ENCODE data around the gene SYNGR2.

The SYNGR2 gene

GRCh38 chr17:78124836-78125137 is 43.6 kb upstream of the SYNGR2 start:
- Histone ChIP-seq H3K4me1 (ENCODE audit: control insufficient read depth, insufficient read depth, low read length, poor library complexity, severe bottlenecking) (peaks cover 78% of the 10 kb centered on the region), H3K9me3 (ENCODE audit: control insufficient read depth, low read length) (no peaks in the 10 kb centered on the region), H3K27me3 (replicated peaks; ENCODE audit: control insufficient read depth, insufficient read depth, low read length, poor library complexity, severe bottlenecking) (no peaks in the 10 kb centered on the region), H3K27ac (ENCODE audit: insufficient read depth, low read length, poor library complexity, severe bottlenecking) (peak overlapping the region; percentile 86), H3K36me3 (ENCODE audit: control insufficient read depth, insufficient read depth, low read length) (peaks cover 53% of the 10 kb centered on the region), H3K4me3 (ENCODE audit: insufficient read depth, low read depth, low read length, poor library complexity, severe bottlenecking) (peak overlapping the region; percentile 97)
- DNase-seq: no peak

- Histone ChIP-seq H3K4me1 (ENCODE audit: control insufficient read depth, insufficient read depth, low read length, poor library complexity, severe bottlenecking) (peaks cover 83% of the 10 kb centered on the region), H3K4me3 (ENCODE audit: insufficient read depth, low read depth, low read length, poor library complexity, severe bottlenecking) (peak overlapping the region; percentile 97), H3K9me3 (ENCODE audit: control insufficient read depth, low read length) (no peaks in the 10 kb centered on the region), H3K36me3 (ENCODE audit: control insufficient read depth, insufficient read depth, low read length) (peaks cover 51% of the 10 kb centered on the region), H3K27me3 (replicated peaks; ENCODE audit: control insufficient read depth, insufficient read depth, low read length, poor library complexity, severe bottlenecking) (no peaks in the 10 kb centered on the region), H3K27ac (ENCODE audit: insufficient read depth, low read length, poor library complexity, severe bottlenecking) (peak overlapping the region; percentile 86)
- peak in 1 of 3 donors; percentile 23 for DNase-seq
These were observed 43.1 kb upstream of the SYNGR2 start for GRCh38 chr17:78125138-78125913.

- H3K9me3 ChIP-seq (ENCODE audit: control insufficient read depth, low read length): no peaks in the 10 kb centered on the region
- peak overlapping the region; percentile 86 for H3K27ac ChIP-seq (ENCODE audit: insufficient read depth, low read length, poor library complexity, severe bottlenecking)
- H3K4me1 ChIP-seq (ENCODE audit: control insufficient read depth, insufficient read depth, low read length, poor library complexity, severe bottlenecking): peaks cover 83% of the 10 kb centered on the region
These were observed 42.1 kb upstream of the SYNGR2 start for GRCh38 chr17:78125976-78126894.

GRCh38 chr17:78126895-78127238 is 41.5 kb upstream of the SYNGR2 start:
- Histone ChIP-seq H3K36me3 (ENCODE audit: control insufficient read depth, insufficient read depth, low read length) (peaks cover 42% of the 10 kb centered on the region), H3K4me3 (ENCODE audit: insufficient read depth, low read depth, low read length, poor library complexity, severe bottlenecking) (peak overlapping the region; percentile 97)

More at GRCh38 chr17:78125976-78126894, 42.1 kb upstream of the SYNGR2 start:
- peak overlapping the region; percentile 97 for H3K4me3 ChIP-seq (ENCODE audit: insufficient read depth, low read depth, low read length, poor library complexity, severe bottlenecking)
- H3K36me3 ChIP-seq (ENCODE audit: control insufficient read depth, insufficient read depth, low read length): peaks cover 46% of the 10 kb centered on the region
- DNase-seq: no peak
- no peaks in the 10 kb centered on the region for H3K27me3 ChIP-seq (replicated peaks; ENCODE audit: control insufficient read depth, insufficient read depth, low read length, poor library complexity, severe bottlenecking)

GRCh38 chr17:78127239-78127887 is 41.0 kb upstream of the SYNGR2 start:
- H3K27me3 ChIP-seq (replicated peaks; ENCODE audit: control insufficient read depth, insufficient read depth, low read length, poor library complexity, severe bottlenecking): no peaks in the 10 kb centered on the region
- peaks cover 37% of the 10 kb centered on the region for H3K36me3 ChIP-seq (ENCODE audit: control insufficient read depth, insufficient read depth, low read length)
- H3K4me3 ChIP-seq (ENCODE audit: insufficient read depth, low read depth, low read length, poor library complexity, severe bottlenecking): peak overlapping the region; percentile 97
- DNase-seq: peak; percentile 56 to 66 (median 58)
- H3K4me1 ChIP-seq (ENCODE audit: control insufficient read depth, insufficient read depth, low read length, poor library complexity, severe bottlenecking): peaks cover 75% of the 10 kb centered on the region
- H3K27ac ChIP-seq (ENCODE audit: insufficient read depth, low read length, poor library complexity, severe bottlenecking): peak overlapping the region; percentile 86
- H3K9me3 ChIP-seq (ENCODE audit: control insufficient read depth, low read length): no peaks in the 10 kb centered on the region

More at GRCh38 chr17:78126895-78127238, 41.5 kb upstream of the SYNGR2 start:
- Histone ChIP-seq H3K27me3 (replicated peaks; ENCODE audit: control insufficient read depth, insufficient read depth, low read length, poor library complexity, severe bottlenecking) (no peaks in the 10 kb centered on the region), H3K27ac (ENCODE audit: insufficient read depth, low read length, poor library complexity, severe bottlenecking) (peak overlapping the region; percentile 86), H3K9me3 (ENCODE audit: control insufficient read depth, low read length) (no peaks in the 10 kb centered on the region), H3K4me1 (ENCODE audit: control insufficient read depth, insufficient read depth, low read length, poor library complexity, severe bottlenecking) (peaks cover 77% of the 10 kb centered on the region)
- DNase-seq: no peak

GRCh38 chr17:78127888-78128550 is 40.4 kb upstream of the SYNGR2 start:
- Histone ChIP-seq H3K4me1 (ENCODE audit: control insufficient read depth, insufficient read depth, low read length, poor library complexity, severe bottlenecking) (peaks cover 75% of the 10 kb centered on the region), H3K27me3 (replicated peaks; ENCODE audit: control insufficient read depth, insufficient read depth, low read length, poor library complexity, severe bottlenecking) (no peaks in the 10 kb centered on the region), H3K36me3 (ENCODE audit: control insufficient read depth, insufficient read depth, low read length) (peaks cover 30% of the 10 kb centered on the region), H3K4me3 (ENCODE audit: insufficient read depth, low read depth, low read length, poor library complexity, severe bottlenecking) (peak overlapping the region; percentile 97), H3K27ac (ENCODE audit: insufficient read depth, low read length, poor library complexity, severe bottlenecking) (peak overlapping the region; percentile 86), H3K9me3 (ENCODE audit: control insufficient read depth, low read length) (no peaks in the 10 kb centered on the region)
- no peak for DNase-seq

- H3K36me3 ChIP-seq (ENCODE audit: control insufficient read depth, insufficient read depth, low read length): peaks cover 29% of the 10 kb centered on the region
- no peaks in the 10 kb centered on the region for H3K9me3 ChIP-seq (ENCODE audit: control insufficient read depth, low read length)
- DNase-seq: peak; percentile 68 to 77 (median 69)
- H3K4me1 ChIP-seq (ENCODE audit: control insufficient read depth, insufficient read depth, low read length, poor library complexity, severe bottlenecking): peaks cover 75% of the 10 kb centered on the region
- peak within 1 kb of the TSS; percentile 97 for H3K4me3 ChIP-seq (ENCODE audit: insufficient read depth, low read depth, low read length, poor library complexity, severe bottlenecking)
- H3K27me3 ChIP-seq (replicated peaks; ENCODE audit: control insufficient read depth, insufficient read depth, low read length, poor library complexity, severe bottlenecking): no peaks in the 10 kb centered on the region
- H3K27ac ChIP-seq (ENCODE audit: insufficient read depth, low read length, poor library complexity, severe bottlenecking): peak within 1 kb of the TSS; percentile 86
These were observed 39.6 kb upstream of the SYNGR2 start, which contains the start of gene TMC6 for GRCh38 chr17:78128551-78129350. Gene TMC6 (minus strand): TSS chr17:78128755. CDS start chr17:78126832, 1,923 bp downstream.

GRCh38 chr17:78129351-78130089 is 38.9 kb upstream of the SYNGR2 start:
- H3K27ac ChIP-seq (ENCODE audit: insufficient read depth, low read length, poor library complexity, severe bottlenecking): peak overlapping the region; percentile 86
- DNase-seq: peak in 1 of 3 donors; percentile 27
- peaks cover 32% of the 10 kb centered on the region for H3K36me3 ChIP-seq (ENCODE audit: control insufficient read depth, insufficient read depth, low read length)
- no peaks in the 10 kb centered on the region for H3K9me3 ChIP-seq (ENCODE audit: control insufficient read depth, low read length)
- H3K4me3 ChIP-seq (ENCODE audit: insufficient read depth, low read depth, low read length, poor library complexity, severe bottlenecking): peak overlapping the region; percentile 97
- peaks cover 75% of the 10 kb centered on the region for H3K4me1 ChIP-seq (ENCODE audit: control insufficient read depth, insufficient read depth, low read length, poor library complexity, severe bottlenecking)
- H3K27me3 ChIP-seq (replicated peaks; ENCODE audit: control insufficient read depth, insufficient read depth, low read length, poor library complexity, severe bottlenecking): no peaks in the 10 kb centered on the region

Measured in effector memory CD4-positive, alpha-beta T cell (primary cell).